Measurements from ENCODE around the gene MED13L.

MED13L gene

DNA sequence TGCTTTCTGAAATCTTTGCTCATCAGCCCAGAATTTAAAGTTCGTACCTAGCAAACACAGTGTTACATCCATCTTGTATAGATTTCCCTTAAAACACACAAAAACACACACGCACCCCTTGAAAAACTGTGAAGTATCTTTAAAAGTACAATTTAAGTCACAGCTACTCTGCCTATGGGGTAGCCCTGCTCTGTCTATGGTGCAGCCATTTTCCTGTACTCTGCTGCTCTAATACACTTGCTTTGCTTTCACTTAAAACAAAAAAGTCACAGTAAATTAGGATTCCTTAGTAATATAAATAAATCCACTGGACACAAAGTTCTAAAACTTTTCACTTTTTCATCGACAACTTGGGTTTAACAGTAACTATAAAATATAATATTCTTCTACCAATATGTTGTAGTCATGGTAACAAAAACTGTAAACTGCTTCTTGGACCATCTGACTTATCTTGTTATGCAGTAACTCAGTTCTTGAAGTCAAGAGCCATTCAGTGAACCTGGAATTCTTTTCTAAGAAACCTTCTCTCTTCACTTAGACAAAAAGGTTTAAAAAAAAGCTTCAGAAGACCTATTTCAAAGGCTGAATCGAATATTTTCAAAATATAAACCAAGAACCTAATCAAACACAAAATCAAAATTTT lies 63.5 kb downstream of the MED13L start:
- H3K4me3 ChIP-seq (ENCODE audit: low read depth, low read length), result no peak overlapping the region
- H3K27me3 ChIP-seq, result no peaks in the 10 kb centered on the region
- H3K36me3 ChIP-seq, result no peaks in the 10 kb centered on the region
- no peak for DNase-seq
- TF ChIP-seq, protein P1, sequence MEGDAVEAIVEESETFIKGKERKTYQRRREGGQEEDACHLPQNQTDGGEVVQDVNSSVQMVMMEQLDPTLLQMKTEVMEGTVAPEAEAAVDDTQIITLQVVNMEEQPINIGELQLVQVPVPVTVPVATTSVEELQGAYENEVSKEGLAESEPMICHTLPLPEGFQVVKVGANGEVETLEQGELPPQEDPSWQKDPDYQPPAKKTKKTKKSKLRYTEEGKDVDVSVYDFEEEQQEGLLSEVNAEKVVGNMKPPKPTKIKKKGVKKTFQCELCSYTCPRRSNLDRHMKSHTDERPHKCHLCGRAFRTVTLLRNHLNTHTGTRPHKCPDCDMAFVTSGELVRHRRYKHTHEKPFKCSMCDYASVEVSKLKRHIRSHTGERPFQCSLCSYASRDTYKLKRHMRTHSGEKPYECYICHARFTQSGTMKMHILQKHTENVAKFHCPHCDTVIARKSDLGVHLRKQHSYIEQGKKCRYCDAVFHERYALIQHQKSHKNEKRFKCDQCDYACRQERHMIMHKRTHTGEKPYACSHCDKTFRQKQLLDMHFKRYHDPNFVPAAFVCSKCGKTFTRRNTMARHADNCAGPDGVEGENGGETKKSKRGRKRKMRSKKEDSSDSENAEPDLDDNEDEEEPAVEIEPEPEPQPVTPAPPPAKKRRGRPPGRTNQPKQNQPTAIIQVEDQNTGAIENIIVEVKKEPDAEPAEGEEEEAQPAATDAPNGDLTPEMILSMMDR (IDR thresholded peaks at IDR 0.05; ENCODE audit: low read depth, low read length), result no peak
- no peaks in the 10 kb centered on the region for H3K9me3 ChIP-seq
- peaks cover 5% of the 10 kb centered on the region for H3K4me1 ChIP-seq

DNA sequence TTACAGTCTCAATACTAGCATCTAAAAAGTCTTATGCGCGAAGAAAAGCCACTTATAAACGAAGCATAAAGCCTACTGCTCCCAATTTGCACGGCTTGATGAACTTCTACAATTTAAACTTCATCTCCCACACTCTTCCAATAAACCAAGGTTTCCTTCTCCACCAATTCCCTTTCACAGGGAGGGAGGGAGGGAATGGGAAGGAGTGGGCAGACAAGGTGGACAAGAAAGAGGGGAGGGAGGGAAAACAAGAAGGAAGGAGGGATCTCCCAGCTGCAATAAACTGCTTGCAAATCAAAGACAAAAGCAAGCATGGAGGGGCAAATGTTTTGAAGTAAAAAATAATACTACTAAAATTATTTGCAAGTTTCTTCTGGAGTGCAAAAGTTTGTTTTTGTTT lies 64.5 kb downstream of the MED13L start:
- no peak for DNase-seq
- no peaks in the 10 kb centered on the region for H3K36me3 ChIP-seq
- TF ChIP-seq, protein P1 (IDR thresholded peaks at IDR 0.05; ENCODE audit: low read depth, low read length), result no peak
- H3K9me3 ChIP-seq, result no peaks in the 10 kb centered on the region
- no peak overlapping the region for H3K4me3 ChIP-seq (ENCODE audit: low read depth, low read length)
- H3K27me3 ChIP-seq, result no peaks in the 10 kb centered on the region
- peaks cover 5% of the 10 kb centered on the region for H3K4me1 ChIP-seq

DNA sequence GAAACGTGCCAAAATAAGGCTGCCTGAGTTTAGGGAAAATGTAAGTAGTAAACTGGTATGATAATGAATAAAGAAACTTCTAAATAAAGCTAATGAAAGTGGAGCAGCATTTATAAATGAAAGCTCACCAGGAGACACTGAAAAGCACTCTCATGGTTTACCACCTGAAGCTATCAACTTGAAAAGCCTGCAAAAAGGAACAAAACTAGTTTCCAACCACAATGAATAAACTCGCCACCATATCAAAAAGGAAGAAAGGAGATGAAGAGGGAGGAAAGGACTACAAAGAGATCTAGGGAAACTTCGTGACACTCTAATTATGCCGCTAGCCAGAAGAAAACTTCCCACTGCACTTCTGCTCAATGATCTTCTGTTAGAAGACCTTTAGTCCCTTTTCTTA lies 66.7 kb downstream of the MED13L start:
- Histone ChIP-seq H3K27me3 (no peaks in the 10 kb centered on the region), H3K36me3 (no peaks in the 10 kb centered on the region), H3K4me1 (no peaks in the 10 kb centered on the region), H3K4me3 (ENCODE audit: low read depth, low read length) (no peak overlapping the region), H3K9me3 (no peaks in the 10 kb centered on the region)
- no peak for DNase-seq
- TF ChIP-seq, protein P1 (IDR thresholded peaks at IDR 0.05; ENCODE audit: low read depth, low read length), result no peak

DNA sequence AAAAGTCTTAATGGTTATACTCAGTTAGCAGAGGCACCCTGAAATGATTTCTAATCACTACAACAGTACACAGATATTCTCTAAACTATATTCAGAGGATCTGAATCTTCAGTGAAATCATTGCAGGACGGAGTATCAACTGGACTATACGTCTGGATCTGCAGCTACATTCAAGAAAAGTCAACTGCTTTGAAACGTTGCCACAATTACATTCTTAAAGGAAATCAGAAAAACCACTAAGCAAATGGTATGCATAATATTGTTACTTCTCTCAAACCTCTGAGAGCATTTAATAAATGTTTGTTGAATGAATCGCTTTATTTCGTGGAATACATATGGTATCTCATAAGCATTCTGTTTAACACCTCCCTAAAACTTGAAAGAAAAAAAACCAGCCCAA lies 67.4 kb downstream of the MED13L start:
- Histone ChIP-seq H3K36me3 (no peaks in the 10 kb centered on the region), H3K27me3 (no peaks in the 10 kb centered on the region), H3K9me3 (no peaks in the 10 kb centered on the region), H3K4me1 (no peaks in the 10 kb centered on the region), H3K4me3 (ENCODE audit: low read depth, low read length) (no peak overlapping the region)
- DNase-seq, result no peak
- TF ChIP-seq, protein P1 (IDR thresholded peaks at IDR 0.05; ENCODE audit: low read depth, low read length), result no peak

DNA sequence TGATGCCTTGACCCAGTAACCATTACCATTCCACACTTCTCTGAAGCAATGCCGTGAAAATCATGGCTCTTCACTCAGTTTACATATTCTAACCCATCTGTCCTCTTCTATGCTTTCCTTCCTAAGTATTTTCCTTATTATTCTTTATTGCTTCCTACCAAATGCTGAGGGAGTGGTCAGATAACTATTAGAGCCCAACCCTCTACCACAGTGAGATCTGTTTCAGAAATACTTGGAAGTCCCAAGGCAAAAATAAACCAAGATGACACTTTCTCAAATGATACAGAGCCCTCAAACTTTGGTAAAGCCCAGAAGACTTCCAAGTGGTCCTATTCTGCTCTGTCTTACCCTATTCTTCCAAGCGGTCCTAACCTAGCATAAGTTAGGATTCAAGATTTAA lies 68.0 kb downstream of the MED13L start:
- H3K27me3 ChIP-seq, result no peaks in the 10 kb centered on the region
- no peaks in the 10 kb centered on the region for H3K9me3 ChIP-seq
- H3K4me3 ChIP-seq (ENCODE audit: low read depth, low read length), result no peak overlapping the region
- no peaks in the 10 kb centered on the region for H3K36me3 ChIP-seq
- TF ChIP-seq, protein P1 (IDR thresholded peaks at IDR 0.05; ENCODE audit: low read depth, low read length), result no peak
- H3K4me1 ChIP-seq, result 0 out of 2 replicates have a peak, but pooled peaks cover under 1% of the 10 kb centered on the region
- no peak for DNase-seq

DNA sequence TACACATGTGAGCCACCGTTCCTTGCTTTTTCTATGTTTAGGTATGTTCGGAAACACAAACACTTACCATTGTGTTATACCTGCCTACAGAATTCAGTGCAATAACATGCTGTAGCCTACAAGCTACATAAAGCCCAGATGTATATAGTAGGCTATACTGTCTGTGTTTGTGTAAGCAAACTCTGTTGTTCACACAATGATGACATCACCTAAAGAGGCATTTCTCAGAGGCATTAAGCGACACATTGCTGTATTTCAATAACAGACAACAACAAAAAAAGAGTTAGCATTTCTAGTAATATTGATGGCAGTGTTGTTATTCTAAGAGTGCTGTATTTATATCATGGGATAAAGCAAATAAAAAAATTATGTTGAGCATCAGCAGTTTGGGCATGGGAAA lies 70.2 kb downstream of the MED13L start:
- TF ChIP-seq, protein P1 (IDR thresholded peaks at IDR 0.05; ENCODE audit: low read depth, low read length), result no peak
- peaks cover 4% of the 10 kb centered on the region; the same call in 1 of the 2 replicates for H3K4me1 ChIP-seq

More for the DNA sequence above, 70.2 kb downstream of the MED13L start:
- Histone ChIP-seq H3K9me3 (no peaks in the 10 kb centered on the region), H3K4me3 (ENCODE audit: low read depth, low read length) (no peak overlapping the region), H3K36me3 (no peaks in the 10 kb centered on the region), H3K27me3 (no peaks in the 10 kb centered on the region)
- no peak for DNase-seq

All from BE2C (cell line).